Non-pigmented ciliary epithelial cell (primary cell): Measurements from ENCODE around the gene GARIN5A.

Experiments used
- DNase-seq: peaks from one replicate; pipeline ENCODE4 v3.0.0-alpha.2; 2010; ENCODE audit warnings: low read depth

Gene GARIN5A

GRCh38 chr19:50433201-50434180 lies 43.2 kb downstream of the GARIN5A start:
- DNase-seq = no peak

- no peak for DNase-seq
Observed at GRCh38 chr19:50432221-50433028, 44.2 kb downstream of the GARIN5A start, which contains the start of gene MYBPC2. MYBPC2 (plus strand) TSS chr19:50432892; CDS start chr19:50432954, 62 bp downstream.

- peak; percentile 8 for DNase-seq
Observed at GRCh38 chr19:50431343-50432220, 45.1 kb downstream of the GARIN5A start.

- DNase-seq = no peak
Observed at GRCh38 chr19:50430888-50431342, 45.7 kb downstream of the GARIN5A start.

- DNase-seq = no peak
Observed at GRCh38 chr19:50428772-50429463, 47.7 kb downstream of the GARIN5A start.

GRCh38 chr19:50427997-50428425 lies 48.6 kb downstream of the GARIN5A start:
- DNase-seq = peak; percentile 49

- DNase-seq = no peak
Observed at GRCh38 chr19:50427318-50427925, 49.2 kb downstream of the GARIN5A start.

GRCh38 chr19:50425581-50425980 lies 51.1 kb downstream of the GARIN5A start:
- DNase-seq = no peak

- DNase-seq = no peak
Observed at GRCh38 chr19:50423279-50424113, 53.2 kb downstream of the GARIN5A start.

GRCh38 chr19:50422397-50423278 lies 54.0 kb downstream of the GARIN5A start:
- DNase-seq = no peak

GRCh38 chr19:50420808-50421207 lies 55.8 kb downstream of the GARIN5A start:
- no peak for DNase-seq

- no peak for DNase-seq
Observed at GRCh38 chr19:50420127-50420526, 56.5 kb downstream of the GARIN5A start.

- no peak for DNase-seq
Observed at GRCh38 chr19:50419580-50420035, 57.0 kb downstream of the GARIN5A start.

- no peak for DNase-seq
Observed at GRCh38 chr19:50419022-50419579, 57.5 kb downstream of the GARIN5A start.

- no peak for DNase-seq
Observed at GRCh38 chr19:50418176-50419021, 58.2 kb downstream of the GARIN5A start, which contains the start of gene SPIB. SPIB (plus strand) TSS chr19:50418938; CDS start chr19:50418963, 25 bp downstream.

GRCh38 chr19:50417111-50418081 lies 59.3 kb downstream of the GARIN5A start:
- DNase-seq = no peak
